GM12892 (cell line): ENCODE results near the gene CAMTA2.
A peak's percentile ranks its signal among the peaks of the same experiment; 100 is the strongest.

Experiments
- DNase-seq: peaks from one replicate; pipeline ENCODE4 v3.0.0; 2011; ENCODE audit not compliant: insufficient read length
- FAIRE-seq: peaks from 2 replicates; lab custom pipeline; 2011; peaks lifted over from hg19 to GRCh38; lab: Jason Lieb, UNC
- POLR2A ChIP-seq: IDR thresholded peaks from 2 replicates; pipeline ENCODE4 v1.6.1; 2011; ENCODE audit warnings: low read depth, low read length, control low read depth
- POLR2AphosphoS5 ChIP-seq: IDR thresholded peaks from 2 replicates; pipeline ENCODE4 v1.6.1; 2011; ENCODE audit warnings: low read depth, low read length, control low read depth
- TAF1 ChIP-seq: IDR thresholded peaks from 2 replicates; pipeline ENCODE4 v1.6.1; 2011; ENCODE audit warnings: low read depth, mild to moderate bottlenecking, control low read depth, low read length, borderline replicate concordance

The CAMTA2 gene

GRCh38 chr17:4965311-4965986 lies 22.0 kb downstream of the CAMTA2 start:
- no peak for TF ChIP-seq POLR2AphosphoS5
- DNase-seq = no peak
- no peak for FAIRE-seq

- TF ChIP-seq POLR2AphosphoS5 (no peak), TAF1 (no peak), POLR2A (no peak)
- DNase-seq = no peak
- FAIRE-seq = no peak
Observed at GRCh38 chr17:4960279-4960922, 27.1 kb downstream of the CAMTA2 start.

GRCh38 chr17:4959261-4959965 lies 28.1 kb downstream of the CAMTA2 start:
- DNase-seq (no peak), FAIRE-seq (no peak)
- no peak for TF ChIP-seq POLR2AphosphoS5
- no peak for TF ChIP-seq POLR2A
- TF ChIP-seq TAF1 = no peak

- TF ChIP-seq TAF1 (no peak), POLR2AphosphoS5 (no peak), POLR2A (no peak)
- no peak for DNase-seq
- FAIRE-seq = no peak
Observed at GRCh38 chr17:4958102-4958501, 29.4 kb downstream of the CAMTA2 start.

GRCh38 chr17:4956493-4957061 lies 30.9 kb downstream of the CAMTA2 start:
- TF ChIP-seq TAF1 = no peak
- no peak for TF ChIP-seq POLR2AphosphoS5
- no peak for TF ChIP-seq POLR2A
- DNase-seq = no peak

GRCh38 chr17:4955091-4955490 lies 32.4 kb downstream of the CAMTA2 start:
- DNase-seq = no peak
- FAIRE-seq = no peak
- TF ChIP-seq POLR2A = no peak

More at GRCh38 chr17:4956493-4957061, 30.9 kb downstream of the CAMTA2 start:
- no peak for FAIRE-seq

GRCh38 chr17:4953451-4953961 lies 34.0 kb downstream of the CAMTA2 start:
- DNase-seq (no peak), FAIRE-seq (no peak)
- TF ChIP-seq POLR2AphosphoS5 (no peak), POLR2A (no peak), TAF1 (no peak)

GRCh38 chr17:4951486-4951885 lies 36.0 kb downstream of the CAMTA2 start:
- FAIRE-seq = no peak
- no peak for TF ChIP-seq POLR2A
- TF ChIP-seq TAF1 = no peak
- no peak for TF ChIP-seq POLR2AphosphoS5
- DNase-seq = no peak

GRCh38 chr17:4950746-4951204 lies 36.7 kb downstream of the CAMTA2 start, which contains the start of gene ENO3:
Gene ENO3, plus strand, starts transcription at chr17:4951119. Its CDS starts 711 bp downstream, at chr17:4951830.
- FAIRE-seq (no peak), DNase-seq (no peak)
- TF ChIP-seq POLR2A = no peak

- DNase-seq (no peak), FAIRE-seq (peak; percentile 85)
Observed at GRCh38 chr17:4950075-4950745, 37.3 kb downstream of the CAMTA2 start.

GRCh38 chr17:4949321-4950074 lies 38.0 kb downstream of the CAMTA2 start:
- DNase-seq = no peak
- 0 out of 2 replicates have a peak, but pooled peaks have one; percentile 13 for TF ChIP-seq POLR2AphosphoS5
- peak; percentile 75; the same call in 1 of the 2 replicates for TF ChIP-seq TAF1
- TF ChIP-seq POLR2A = no peak
- FAIRE-seq = peak; percentile 90

More at GRCh38 chr17:4950075-4950745, 37.3 kb downstream of the CAMTA2 start:
- TF ChIP-seq POLR2A = peak; percentile 60; the same call in 1 of the 2 replicates
- TF ChIP-seq TAF1 = no peak
- peak; percentile 64 for TF ChIP-seq POLR2AphosphoS5
